ENCODE results near the gene STS.

STS gene

GRCh38 chrX:7188672-7189071, 41.2 kb downstream of the STS start:
- no peak for TF ChIP-seq CTCF (conservative IDR thresholded peaks at IDR 0.05)
- TF ChIP-seq ZFX (IDR thresholded peaks at IDR 0.05), result no peak

GRCh38 chrX:7190157-7190556, 42.6 kb downstream of the STS start:
- TF ChIP-seq CTCF (conservative IDR thresholded peaks at IDR 0.05) (no peak), ZFX (IDR thresholded peaks at IDR 0.05) (no peak)
- H3K27ac ChIP-seq, result no peak overlapping the region

More at GRCh38 chrX:7188672-7189071, 41.2 kb downstream of the STS start:
- H3K27ac ChIP-seq, result no peak overlapping the region

GRCh38 chrX:7191681-7192110, 44.2 kb downstream of the STS start:
- peak; percentile 26 for TF ChIP-seq CTCF (conservative IDR thresholded peaks at IDR 0.05)
- no peak for TF ChIP-seq ZFX (IDR thresholded peaks at IDR 0.05)
- H3K27ac ChIP-seq, result no peak overlapping the region

GRCh38 chrX:7192871-7193270, 45.4 kb downstream of the STS start:
- no peak for TF ChIP-seq CTCF (conservative IDR thresholded peaks at IDR 0.05)
- no peak for TF ChIP-seq ZFX (IDR thresholded peaks at IDR 0.05)
- no peak overlapping the region for H3K27ac ChIP-seq

- H3K27ac ChIP-seq, result no peak overlapping the region
- TF ChIP-seq CTCF (conservative IDR thresholded peaks at IDR 0.05) (no peak), ZFX (IDR thresholded peaks at IDR 0.05) (no peak)
These were observed 47.1 kb downstream of the STS start for GRCh38 chrX:7194606-7195005.

All from C4-2B (cell line).